ENCODE results near the gene ALS2CL.

- TF ChIP-seq CTCF (IDR thresholded peaks at IDR 0.05) = no peak
- no peak for TF ChIP-seq POLR2A (IDR thresholded peaks at IDR 0.05; ENCODE audit: low read length)
- TF ChIP-seq RFX5 (IDR thresholded peaks at IDR 0.05) = no peak
- TF ChIP-seq GATA3 (IDR thresholded peaks at IDR 0.05; ENCODE audit: borderline replicate concordance) = no peak
- TF ChIP-seq ESRRA (IDR thresholded peaks at IDR 0.05; ENCODE audit: borderline replicate concordance, low read length) = no peak
- TF ChIP-seq JUNB (IDR thresholded peaks at IDR 0.05) = no peak
- TF ChIP-seq HDAC2 (IDR thresholded peaks at IDR 0.05) = no peak
- TF ChIP-seq CHD4 (IDR thresholded peaks at IDR 0.05; ENCODE audit: borderline replicate concordance) = no peak
- no peak for TF ChIP-seq EP300 (IDR thresholded peaks at IDR 0.05)
- no peak for TF ChIP-seq REST (IDR thresholded peaks at IDR 0.05)
- no peak for TF ChIP-seq KDM1A (IDR thresholded peaks at IDR 0.05; ENCODE audit: low read depth)
- TF ChIP-seq MAFK (IDR thresholded peaks at IDR 0.05; ENCODE audit: partially characterized antibody) = no peak
Measured at GRCh38 chr3:46736006-46736872, 42.8 kb upstream of the ALS2CL start.
